ENCODE data around the gene NCF2. TPM values are rescaled to one million over a fixed set of nuclear protein-coding genes. Genes with fewer than 3 reads are reported as not detected.

The NCF2 gene
- total RNA-seq, 1 donor from 2014 or later: 9.6 TPM

GRCh38 chr1:183583466-183583865, 6.8 kb downstream of the NCF2 start:
- no peak for DNase-seq (ENCODE audit: low spot score)

- DNase-seq (ENCODE audit: low spot score): no peak
These were observed 8.1 kb downstream of the NCF2 start for GRCh38 chr1:183582021-183582713.

GRCh38 chr1:183580281-183580682, 10.0 kb downstream of the NCF2 start:
- DNase-seq (ENCODE audit: low spot score): peak; percentile 26

GRCh38 chr1:183578856-183579255, 11.4 kb downstream of the NCF2 start:
- no peak for DNase-seq (ENCODE audit: low spot score)

- DNase-seq (ENCODE audit: low spot score): no peak
These were observed 12.3 kb downstream of the NCF2 start for GRCh38 chr1:183577897-183578465.

- DNase-seq (ENCODE audit: low spot score): no peak
These were observed 13.7 kb downstream of the NCF2 start for GRCh38 chr1:183576537-183576936.

- no peak for DNase-seq (ENCODE audit: low spot score)
These were observed 14.7 kb downstream of the NCF2 start for GRCh38 chr1:183575606-183576005.

GRCh38 chr1:183572721-183573120, 17.5 kb downstream of the NCF2 start:
- no peak for DNase-seq (ENCODE audit: low spot score)

- DNase-seq (ENCODE audit: low spot score): no peak
These were observed 18.5 kb downstream of the NCF2 start for GRCh38 chr1:183571678-183572268.

- no peak for DNase-seq (ENCODE audit: low spot score)
These were observed 19.8 kb downstream of the NCF2 start for GRCh38 chr1:183570451-183570850.

GRCh38 chr1:183569801-183570200, 20.5 kb downstream of the NCF2 start:
- DNase-seq (ENCODE audit: low spot score): no peak

- no peak for DNase-seq (ENCODE audit: low spot score)
These were observed 21.1 kb downstream of the NCF2 start for GRCh38 chr1:183569141-183569540.

GRCh38 chr1:183568176-183569021, 21.9 kb downstream of the NCF2 start:
- DNase-seq (ENCODE audit: low spot score): peak; percentile 29

- peak; percentile 71 for DNase-seq (ENCODE audit: low spot score)
These were observed 22.7 kb downstream of the NCF2 start for GRCh38 chr1:183567584-183567983.

- DNase-seq (ENCODE audit: low spot score): no peak
These were observed 24.2 kb downstream of the NCF2 start for GRCh38 chr1:183566026-183566425.

- no peak for DNase-seq (ENCODE audit: low spot score)
These were observed 25.0 kb downstream of the NCF2 start for GRCh38 chr1:183565261-183565660.

GRCh38 chr1:183562701-183563100, 27.6 kb downstream of the NCF2 start:
- DNase-seq (ENCODE audit: low spot score): no peak

GRCh38 chr1:183559061-183559460, 31.2 kb downstream of the NCF2 start:
- DNase-seq (ENCODE audit: low spot score): no peak

- DNase-seq (ENCODE audit: low spot score): no peak
These were observed 35.7 kb downstream of the NCF2 start for GRCh38 chr1:183554577-183554976.

- DNase-seq (ENCODE audit: low spot score): no peak
These were observed 36.5 kb downstream of the NCF2 start for GRCh38 chr1:183553764-183554163.

GRCh38 chr1:183553331-183553730, 36.9 kb downstream of the NCF2 start:
- no peak for DNase-seq (ENCODE audit: low spot score)

GRCh38 chr1:183552891-183553290, 37.4 kb downstream of the NCF2 start:
- DNase-seq (ENCODE audit: low spot score): no peak
